Fibroblast of skin of abdomen (primary cell): ENCODE data around the gene MYOZ3.

Source experiments
- DNase-seq: peaks from one replicate; pipeline ENCODE4 v3.0.0-alpha.2; 2013

Gene MYOZ3

GRCh38 chr5:150627731-150628545 is 33.1 kb upstream of the MYOZ3 start:
- peak; percentile 59 for DNase-seq

DNA sequence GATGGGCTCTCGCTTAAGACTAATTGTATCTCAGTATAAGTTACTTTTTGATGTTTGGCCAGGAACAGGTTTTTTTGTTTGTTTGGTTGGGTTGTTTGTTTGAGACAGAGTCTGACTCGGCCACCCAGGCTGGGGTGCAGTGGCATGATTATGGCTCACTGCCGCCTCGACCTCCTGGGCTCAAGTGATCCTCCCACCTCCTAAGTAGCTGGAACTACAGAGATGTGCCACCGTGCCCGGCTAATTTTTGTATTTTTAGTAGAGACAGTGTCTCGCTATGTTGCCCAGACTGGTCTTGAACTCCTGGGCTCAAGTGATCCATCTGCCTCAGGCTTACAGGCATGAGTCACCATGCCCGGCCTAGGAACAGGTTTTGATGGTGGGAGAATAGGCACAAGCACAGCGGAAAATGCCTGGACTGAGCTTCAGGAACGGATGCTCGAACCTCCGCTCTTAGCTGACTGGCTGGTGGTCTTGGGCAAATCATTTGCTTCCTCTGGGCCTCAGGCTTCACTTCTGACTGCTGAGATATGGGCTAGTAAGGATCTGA is 32.0 kb upstream of the MYOZ3 start:
- no peak for DNase-seq

GRCh38 chr5:150630016-150630415 is 31.0 kb upstream of the MYOZ3 start:
- DNase-seq = no peak

DNA sequence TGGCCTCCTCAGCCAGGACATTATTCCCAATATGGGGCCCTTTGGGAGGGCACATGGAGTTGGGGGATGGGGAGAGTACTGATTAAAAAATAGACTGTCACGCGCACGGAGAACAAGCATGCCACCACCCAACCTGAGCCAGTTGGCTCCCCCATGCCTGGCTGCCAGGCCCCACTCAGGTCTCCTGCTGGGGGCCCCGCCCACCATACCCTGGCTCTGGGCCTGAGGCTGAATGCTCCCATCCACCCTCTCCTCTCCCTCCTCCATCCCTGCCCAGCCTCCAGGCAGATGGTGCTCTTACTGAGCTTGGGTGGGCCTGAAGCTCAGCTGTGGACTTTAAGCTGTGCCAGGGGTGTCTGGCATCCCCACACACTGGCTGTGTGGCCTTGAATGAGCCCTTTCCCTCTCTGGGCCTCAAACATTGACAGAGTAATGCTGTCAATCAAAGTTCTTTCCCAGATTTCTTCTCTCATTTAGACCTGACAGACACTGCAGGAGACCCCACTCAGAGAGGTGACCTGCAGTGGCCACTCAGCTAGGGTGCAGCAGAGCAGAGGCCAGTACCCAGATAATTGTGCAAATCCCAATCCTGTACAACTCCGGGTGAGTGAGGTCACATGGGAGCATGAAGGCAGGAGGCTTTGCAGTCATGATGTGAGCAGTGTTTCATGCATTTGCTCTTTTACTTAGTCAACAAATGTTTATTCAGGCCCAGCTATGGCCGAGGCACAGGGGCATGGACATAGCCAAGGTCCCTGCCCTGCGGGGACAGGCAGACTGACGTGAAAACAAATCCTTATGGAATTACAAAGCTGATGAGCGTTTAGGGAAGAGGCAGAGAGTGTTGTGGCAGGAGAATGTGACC is 30.4 kb upstream of the MYOZ3 start:
- DNase-seq = no peak

GRCh38 chr5:150631326-150631701 is 29.7 kb upstream of the MYOZ3 start:
- DNase-seq = no peak

GRCh38 chr5:150632305-150633160 is 28.5 kb upstream of the MYOZ3 start:
- DNase-seq = peak; percentile 43

DNA sequence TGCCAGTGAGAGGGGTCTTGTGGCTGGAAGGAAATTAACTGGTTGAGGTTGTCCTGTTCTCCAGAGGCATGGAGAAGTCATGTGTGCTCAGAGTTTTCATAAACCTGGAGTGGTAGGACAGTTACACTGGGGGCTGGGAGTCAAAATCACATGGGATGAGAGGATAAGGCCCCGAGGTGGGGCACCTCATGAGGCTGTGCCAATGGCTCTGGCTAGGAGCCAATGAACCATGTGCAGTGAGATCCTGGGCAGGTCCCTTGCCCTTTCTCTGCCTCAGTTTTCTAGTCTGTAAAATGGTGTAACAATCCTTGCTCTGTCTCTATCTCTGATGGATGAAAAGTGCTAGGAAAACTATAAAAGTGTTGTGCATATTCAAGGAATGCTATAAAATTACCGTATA is 27.6 kb upstream of the MYOZ3 start:
- no peak for DNase-seq

GRCh38 chr5:150636391-150637244 is 24.4 kb upstream of the MYOZ3 start:
- peak; percentile 63 for DNase-seq

GRCh38 chr5:150637245-150638052 is 23.6 kb upstream of the MYOZ3 start:
- DNase-seq = peak; percentile 89

DNA sequence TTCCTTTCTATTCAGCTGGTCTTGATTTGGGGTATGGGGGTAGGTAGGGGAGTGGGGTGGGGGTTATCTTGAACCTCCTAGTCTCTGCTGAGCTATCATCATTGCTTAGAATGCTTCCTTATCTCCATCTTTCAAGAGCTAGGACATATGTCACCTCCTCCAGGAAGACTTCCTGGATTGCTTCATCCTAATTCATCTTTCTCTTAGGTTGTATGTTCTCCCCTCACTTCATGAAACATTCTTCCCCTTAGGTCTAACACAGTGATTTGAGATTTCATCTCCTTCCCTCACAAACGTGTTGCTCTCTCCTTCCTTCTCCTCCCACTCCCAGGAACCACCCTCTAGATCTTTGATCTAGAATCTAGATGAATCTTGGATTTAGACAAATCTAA is 23.0 kb upstream of the MYOZ3 start:
- DNase-seq = no peak

DNA sequence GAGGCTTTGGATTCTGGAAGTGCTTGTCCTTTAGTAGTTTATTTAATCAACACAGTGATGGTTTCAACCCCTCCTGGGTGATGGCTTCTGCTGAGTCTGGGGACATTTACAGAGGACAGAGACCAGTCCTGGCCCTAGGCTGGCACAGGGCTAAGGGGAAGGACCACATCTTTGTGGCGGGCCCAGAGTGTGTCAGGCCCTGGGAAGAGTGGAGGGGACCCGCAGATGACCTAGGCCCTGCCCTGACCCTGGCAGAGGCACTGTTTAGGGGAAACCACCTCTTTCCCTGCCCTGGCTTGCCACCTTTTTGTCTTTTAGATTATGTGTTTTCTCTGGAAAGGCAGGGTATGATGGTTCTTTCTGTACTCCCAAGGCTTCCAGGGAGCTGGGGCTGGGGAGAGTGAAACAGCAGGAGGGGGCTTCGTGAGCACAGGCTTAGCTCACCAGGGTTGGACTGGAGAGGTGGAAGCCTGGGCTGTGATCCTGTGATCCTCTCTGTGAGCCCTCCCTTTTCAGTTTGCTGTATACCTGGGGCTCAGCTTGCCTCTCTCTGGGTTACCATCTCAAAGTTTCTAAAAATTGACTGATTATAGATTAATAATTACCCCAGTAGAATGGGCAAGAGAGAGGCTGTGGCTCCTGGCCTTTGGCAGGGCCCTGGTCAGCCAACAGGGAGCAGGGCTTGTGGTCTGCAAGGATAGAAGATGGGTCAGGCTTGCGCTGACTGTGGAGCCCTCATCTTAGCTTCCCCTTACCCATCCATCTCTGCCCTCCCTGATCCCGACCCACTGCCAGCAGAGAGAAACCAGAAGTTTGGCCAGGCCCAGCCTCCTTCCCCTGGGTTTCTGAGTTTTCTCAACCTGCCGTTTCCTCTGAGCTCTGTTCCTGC is 22.3 kb upstream of the MYOZ3 start:
- DNase-seq = no peak

GRCh38 chr5:150639377-150639692 is 21.7 kb upstream of the MYOZ3 start:
- no peak for DNase-seq

GRCh38 chr5:150639751-150640150 is 21.3 kb upstream of the MYOZ3 start:
- DNase-seq = no peak

DNA sequence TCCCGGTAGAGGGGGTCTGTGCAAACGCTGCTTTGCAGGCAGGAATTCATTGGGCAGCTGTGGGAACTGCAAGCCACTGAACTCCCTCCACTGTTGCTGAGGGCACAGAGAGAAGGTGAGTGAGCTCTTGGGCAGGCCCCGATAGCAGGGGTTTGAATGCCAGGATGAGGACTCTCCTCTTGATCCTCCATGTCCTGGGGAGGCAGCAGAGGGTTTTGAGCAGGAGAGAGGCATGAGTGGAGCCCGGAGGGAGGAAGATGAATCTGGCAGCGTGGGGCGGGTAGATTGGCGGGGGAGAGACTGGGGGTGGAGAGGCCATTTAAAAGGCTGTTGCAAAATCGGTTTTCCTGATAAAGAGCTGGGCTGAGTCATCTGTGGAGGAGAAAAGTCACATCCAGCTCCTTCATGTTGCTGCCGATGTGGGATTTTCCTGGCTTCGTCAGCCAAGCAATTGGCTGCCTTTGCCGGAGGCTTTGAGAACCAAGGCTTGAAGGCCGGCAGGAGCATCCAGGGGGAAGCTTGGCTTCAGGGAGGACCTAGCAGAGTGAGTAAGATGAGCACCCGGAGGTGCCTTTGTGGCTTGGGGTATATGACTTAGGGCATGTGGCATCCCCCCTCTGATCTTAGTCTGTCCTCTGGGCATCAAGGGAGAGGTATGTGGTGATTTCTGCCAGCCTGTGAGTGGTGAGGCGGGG is 20.6 kb upstream of the MYOZ3 start, which contains the start of gene SYNPO:
TSS of gene SYNPO (plus strand) at position 350 of the 695 bp plus-strand sequence. CDS start 7,616 bp downstream, outside the sequence.
- DNase-seq = peak; percentile 94

DNA sequence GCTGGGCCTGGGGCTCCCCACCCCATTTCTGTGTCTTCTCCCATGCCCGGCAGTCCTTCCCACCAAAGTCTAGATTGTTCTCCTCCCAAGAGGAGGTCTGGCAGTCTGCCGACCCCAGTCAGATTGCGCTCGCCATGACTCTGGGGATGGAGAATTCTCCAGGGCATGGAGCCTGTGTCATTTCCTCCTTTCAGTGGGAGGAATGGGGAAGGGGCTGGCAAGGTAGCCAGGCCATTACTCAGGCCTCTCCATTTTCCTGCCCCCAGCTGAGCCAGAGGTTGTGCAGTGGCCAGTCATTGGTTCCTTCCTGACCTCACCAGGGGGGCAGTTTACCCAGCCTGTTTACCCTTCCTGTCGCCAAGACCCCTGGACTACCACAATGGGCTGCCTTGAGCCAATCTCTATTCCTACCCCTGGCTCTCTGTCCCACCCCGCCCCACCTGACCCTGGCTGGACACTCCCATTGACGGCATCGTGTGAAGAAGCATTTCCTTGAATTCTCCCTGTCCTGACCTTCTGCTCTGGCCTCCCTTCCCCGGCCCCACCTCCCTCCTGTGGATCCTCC is 20.0 kb upstream of the MYOZ3 start:
- DNase-seq = peak; percentile 76

DNA sequence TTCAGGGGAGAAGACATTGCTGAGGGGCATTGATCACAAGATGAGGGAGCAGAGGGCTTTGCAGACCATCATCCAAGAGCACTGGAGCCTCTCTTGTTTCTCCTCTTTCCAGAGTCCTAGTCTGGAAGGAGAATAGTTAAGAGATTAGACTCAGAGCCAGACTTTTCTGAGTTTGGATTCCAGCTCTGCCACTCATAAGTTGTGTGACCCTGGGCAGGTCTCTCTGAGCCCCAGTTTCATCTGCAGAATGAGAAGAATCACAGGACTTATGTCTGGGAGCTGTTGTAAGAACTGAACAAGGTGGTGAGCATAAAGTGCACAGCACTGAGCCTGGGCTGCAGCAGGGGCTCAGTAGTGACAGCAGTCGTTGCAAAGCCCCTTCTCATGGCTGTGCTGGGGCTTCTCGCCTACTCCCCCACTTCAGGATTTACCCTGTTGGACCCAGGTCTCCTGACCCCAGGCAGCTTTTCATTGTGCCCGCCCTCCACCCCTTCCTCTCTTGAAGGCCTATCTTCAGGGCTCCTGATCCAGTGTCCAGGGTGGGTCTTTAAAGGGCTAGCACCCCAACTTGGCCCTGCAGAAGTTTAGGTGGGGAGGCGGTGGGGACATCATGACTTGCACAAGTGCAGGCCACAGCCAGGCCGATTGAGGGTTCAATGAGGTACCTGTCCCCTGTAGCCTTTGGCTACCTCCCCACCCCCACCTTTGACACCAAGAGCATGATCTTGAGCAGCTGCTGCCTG is 19.1 kb upstream of the MYOZ3 start:
- no peak for DNase-seq

DNA sequence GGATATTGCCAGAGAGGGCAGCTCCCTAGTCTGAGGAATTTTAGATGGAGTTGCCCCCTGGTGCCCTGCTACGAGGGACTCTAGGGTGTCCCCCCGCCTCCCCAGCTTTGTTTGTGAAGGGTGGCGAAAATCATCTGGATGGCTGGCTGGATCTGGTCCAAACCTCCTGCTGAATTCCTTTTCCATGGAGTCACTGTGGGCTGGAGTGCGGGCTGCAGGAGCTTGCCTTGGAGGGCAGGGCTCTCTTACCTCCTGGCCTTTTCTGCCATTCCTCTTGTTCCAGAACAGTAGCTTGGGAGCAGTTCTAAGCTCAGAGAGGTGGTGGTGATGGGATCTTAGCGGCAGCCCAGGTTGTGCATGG is 18.5 kb upstream of the MYOZ3 start:
- DNase-seq = peak; percentile 90
